ENCODE measurements around the gene SPDL1.

SPDL1 gene

DNA sequence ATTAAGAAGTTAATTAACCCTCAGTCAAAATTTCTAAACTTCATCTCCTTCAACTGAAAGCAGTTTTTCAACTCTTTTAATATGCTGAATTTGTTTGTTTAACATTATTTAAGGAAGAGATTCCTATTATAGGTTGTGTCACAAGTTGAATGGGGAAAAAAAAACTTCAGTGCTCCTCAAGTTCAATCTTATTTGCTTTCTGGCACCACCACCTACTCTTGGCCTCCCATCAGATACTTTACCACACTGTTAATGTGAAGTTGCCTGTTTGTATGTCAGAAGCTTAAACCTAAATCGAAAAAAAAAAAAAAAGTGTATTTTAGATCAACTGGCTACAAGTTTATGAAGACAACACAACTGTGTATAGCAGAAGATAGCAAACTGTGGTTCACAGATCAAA, 49.4 kb downstream of the SPDL1 start:
- no peak for DNase-seq

DNA sequence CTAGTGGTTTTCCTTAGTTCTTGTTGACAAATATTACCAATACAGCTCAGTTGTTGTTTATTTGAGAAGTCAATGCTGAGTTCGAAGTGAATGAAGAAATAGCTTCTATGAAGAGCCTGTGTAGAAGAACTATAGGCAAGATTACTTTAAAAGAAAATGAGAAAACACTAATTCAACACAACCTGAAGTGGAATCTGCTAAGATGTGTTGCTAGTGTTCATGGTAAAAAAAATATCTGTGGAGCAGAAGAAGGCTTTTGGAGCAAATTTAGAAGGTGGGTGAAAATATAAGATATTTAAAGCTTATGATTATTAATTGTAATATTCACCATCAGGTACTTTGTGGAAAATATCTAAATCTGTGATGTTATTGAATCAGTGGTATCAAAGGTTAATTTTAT, 51.0 kb downstream of the SPDL1 start:
- DNase-seq, result no peak

DNA sequence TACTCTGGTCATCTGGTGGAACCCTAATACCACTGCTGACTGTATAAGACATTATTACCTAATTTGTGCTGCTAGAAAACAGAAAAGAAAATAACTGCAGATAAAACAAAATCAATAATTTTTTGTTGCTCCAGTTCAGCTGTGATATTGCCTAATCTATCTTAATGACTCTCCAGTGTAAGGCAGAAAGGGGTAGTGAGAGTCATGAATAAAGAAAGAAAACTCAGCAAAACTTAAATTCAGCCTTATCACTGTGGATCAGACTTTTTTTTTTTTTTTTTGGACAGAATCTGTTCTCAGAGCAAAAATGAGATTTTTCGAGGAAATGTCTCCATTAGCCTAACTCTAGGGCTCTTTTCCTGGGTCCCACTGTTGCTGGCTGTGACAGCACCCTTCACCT, 52.4 kb downstream of the SPDL1 start:
- no peak for DNase-seq

DNA sequence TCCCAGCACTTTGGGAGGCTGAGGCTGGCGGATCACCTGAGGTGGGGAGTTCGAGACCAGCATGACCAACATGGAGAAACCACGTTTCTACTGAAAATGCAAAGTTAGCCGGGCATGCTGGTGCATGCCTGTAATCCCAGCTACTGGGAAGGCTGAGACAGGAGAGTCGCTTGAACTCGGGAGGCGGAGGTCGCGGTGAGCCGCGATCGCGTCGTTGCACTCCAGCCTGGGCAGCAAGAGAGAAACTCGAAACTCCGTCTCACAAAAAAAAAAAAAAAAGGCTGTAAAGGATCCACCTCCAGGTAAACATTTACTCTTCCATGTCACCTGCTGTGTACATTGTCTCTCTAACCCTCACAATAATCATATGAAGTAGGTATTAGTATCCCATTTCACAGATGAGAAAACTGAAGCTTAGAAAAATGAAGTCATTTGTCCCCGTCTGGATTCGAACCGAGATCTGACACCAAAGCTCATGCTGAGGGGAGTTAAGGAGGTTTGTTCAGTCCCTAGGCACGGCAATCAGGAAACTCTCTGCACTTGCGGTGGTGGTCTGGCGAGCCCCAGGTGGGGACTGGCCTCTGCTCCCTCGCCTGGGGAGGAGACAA, 53.0 kb downstream of the SPDL1 start:
- no peak for DNase-seq

DNA sequence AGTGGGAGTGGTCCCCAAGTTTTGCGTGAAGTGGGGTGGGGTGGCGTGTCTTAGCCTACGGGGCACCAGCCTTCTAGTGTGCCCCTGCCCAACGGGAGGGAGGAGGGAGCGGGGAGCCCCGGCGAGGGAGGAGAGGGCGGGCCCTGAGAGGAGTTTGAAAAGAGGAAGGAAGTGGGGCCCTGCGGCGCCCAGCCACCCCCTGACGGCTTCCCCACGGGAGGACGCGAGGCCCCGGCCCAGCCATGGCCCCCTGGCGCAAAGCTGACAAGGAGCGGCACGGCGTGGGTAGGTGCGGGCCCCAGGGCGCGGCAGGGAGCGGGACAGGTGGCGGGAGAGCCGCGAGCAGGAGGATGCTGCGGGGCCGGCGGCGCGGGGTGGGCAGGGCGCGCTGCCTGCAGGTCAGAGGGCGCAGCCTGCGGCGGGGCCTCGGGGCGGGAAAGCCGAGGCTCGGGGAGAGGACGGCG, 53.5 kb downstream of the SPDL1 start, which contains the start of gene DOCK2:
TSS of gene DOCK2 (plus strand) at position 191 of the 464 bp plus-strand sequence. CDS start at position 243, 52 bp downstream.
- DNase-seq, result no peak

DNA sequence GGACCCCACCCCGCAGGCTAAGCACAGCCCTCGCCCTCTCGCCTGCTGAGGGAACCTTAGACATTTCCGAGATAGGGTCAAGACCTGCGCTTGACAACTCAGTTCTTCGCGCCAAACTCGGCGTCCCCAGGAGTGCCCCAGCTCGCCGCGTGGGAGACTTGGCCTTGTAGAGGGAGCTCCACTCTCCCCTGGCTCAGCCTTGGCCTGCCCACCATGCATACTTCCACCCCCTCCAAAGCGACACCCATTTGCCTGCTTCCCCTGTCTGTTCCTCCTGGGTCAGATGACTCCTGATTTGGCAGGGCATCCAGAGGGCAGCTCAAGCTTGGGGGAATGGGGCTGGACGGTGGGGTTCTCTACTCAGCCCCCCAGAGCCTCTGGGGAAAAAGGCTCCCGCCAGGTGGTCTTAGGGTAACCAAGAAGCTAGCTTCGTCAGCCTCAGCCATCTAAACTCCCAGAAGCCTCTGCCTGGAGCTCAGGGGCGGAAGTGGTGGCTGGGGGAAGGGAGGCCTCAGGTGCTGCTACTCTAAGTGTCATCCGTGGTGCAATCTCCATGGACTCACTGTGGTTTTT, 54.1 kb downstream of the SPDL1 start:
- DNase-seq, result no peak

DNA sequence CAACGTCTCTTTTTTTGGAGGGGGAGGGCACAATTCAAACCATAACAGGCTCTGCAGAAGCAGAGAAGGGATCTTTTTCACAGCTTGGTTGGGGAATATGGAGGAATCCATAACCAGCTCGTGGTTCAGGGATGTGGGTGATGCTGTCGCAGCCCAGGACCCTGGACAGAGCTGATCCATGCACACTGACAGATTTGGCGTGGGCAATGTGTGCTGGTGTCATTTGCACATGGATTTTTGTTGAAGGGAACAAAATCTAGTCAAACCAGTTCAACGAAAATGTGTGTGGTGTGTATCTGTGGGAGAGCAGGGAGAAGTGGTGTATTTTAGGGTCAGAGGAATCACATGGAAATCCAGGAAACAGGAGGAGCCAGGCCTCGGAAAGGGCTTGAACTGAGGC, 57.7 kb downstream of the SPDL1 start:
- no peak for DNase-seq

DNA sequence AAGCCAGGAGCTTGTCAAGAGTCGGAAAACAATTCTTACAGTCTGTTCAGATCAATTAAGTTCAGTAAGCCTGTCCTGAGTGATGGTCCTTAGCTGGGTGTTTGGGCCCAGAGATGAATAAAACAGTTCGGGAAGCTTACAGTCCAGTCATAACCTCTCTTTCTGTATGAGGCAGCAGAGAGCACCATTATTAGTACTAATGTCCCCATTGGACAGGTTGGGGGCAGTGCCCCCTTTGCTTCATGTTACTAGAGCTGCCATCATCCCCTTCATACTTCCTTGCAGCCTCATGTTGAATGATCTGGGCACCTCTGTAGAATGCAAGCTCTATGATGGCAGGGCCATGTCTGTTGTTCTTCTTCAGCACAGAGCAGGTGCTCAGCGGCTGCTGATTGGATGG, 63.3 kb downstream of the SPDL1 start:
- DNase-seq, result no peak

DNA sequence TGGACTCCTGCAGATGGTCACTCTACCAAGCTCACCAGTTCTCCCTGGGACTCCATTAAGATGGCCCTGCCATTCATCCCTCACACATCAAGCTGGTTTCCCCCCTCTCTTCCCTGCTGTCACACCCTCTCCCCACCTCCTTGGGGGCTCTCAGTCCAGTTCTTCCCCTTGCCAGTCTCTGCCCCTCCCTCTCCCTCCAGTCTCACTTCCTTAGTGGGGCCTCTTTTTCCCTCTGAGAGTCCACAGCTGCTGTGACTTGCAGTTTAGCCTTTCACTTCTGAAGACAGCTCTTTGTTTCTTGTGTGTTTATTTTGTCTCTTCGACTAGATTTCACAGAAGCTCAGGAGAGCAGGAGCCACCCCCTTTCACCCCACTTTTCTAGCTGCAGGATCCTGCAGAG, 64.0 kb downstream of the SPDL1 start:
- DNase-seq, result no peak

DNA sequence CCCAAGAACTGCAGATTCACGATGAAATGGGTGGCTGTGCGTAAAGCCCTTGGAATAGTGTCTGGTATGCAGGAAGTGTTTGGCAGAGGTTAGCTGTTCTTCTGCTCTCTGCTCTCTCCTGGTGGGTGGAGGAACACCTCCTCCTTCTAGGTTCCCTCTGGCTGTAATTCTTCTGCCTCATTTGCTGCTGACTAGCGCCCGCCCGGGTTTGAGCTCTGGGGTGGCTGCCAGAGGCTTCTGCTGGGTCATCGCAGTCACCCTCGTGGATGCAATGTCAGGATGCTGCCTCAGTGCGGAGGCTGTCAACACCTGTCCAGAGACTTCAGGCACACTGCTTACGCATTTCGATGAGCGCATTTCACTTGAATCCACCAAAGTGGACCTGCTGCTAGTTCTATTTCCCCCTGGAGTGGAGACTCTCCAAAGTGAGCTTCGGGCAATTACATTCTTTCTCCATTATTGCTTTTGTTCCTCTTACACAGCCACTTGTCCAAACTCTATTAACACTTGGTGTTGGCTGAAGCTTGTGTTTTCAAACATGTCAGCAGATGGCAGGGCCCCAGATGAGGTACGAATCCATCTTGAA, 65.2 kb downstream of the SPDL1 start:
- peak; percentile 23 for DNase-seq

DNA sequence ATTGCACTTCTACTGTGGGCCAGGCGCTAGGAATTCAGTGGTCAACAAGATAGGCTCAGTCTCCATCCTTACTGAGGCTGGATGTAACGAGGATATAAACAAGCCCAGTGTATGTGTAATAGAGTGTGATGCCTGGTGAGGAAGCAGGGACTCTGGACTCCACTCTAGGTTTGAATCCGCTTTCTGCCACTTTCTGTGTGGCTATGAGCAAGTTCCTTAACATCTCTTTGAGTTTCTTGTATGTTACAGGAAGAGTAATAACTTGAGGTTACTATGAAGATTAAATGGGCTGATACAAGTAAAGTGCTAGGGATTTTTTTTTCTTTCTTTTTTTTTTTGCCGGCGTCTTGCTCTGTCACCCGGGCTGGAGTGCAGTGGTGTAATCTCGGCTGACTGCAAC, 65.9 kb downstream of the SPDL1 start:
- DNase-seq, result no peak

DNA sequence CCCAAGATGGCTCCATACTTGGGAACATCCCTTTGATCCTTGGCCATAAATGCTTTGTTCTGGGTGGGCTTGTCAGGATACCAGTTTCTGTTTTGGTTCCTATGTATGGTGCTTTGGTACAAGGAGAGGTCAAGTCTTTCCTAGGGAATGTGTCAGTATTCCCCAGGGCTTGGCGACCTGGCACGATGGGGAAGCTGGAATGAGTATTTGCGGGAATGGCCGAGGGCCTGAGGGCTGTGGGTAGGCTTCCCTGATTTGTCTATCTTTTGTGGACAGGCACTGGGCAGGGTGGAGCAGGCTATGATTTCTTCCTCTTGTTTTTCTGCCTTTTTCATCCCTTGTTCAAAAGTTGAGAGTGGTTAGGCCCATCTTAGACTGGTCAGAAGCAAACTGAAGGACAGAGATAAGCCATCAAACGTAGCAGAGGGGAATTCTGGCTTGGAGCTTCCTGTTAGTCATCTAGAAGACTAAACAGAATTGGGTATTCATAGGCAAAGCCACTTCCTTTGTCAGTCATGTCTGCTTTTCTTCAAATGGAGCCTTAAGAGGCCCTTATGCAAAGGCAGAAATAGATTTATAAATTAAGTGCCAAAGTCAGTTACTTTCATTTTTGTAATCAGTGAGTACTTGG, 67.2 kb downstream of the SPDL1 start:
- no peak for DNase-seq

DNA sequence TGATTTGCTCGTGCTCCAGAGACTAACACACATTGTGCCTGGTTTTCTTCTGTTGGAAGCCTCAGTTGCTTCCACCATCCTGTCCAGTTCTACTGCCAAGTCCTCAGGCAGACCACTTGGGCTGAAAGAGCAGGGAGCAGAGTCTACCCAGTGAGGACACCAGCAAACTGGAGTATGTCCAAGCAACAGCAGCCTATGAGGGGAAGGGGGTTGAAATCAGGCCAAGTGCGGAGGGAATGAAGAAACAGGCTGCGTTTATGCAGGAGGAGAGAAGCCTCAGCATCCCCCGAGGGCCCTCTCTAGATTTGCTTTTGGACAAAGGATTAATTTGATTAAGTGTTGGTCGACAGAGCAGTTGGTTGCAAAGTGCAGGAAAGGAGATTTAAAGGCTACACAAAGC, 68.0 kb downstream of the SPDL1 start:
- no peak for DNase-seq

DNA sequence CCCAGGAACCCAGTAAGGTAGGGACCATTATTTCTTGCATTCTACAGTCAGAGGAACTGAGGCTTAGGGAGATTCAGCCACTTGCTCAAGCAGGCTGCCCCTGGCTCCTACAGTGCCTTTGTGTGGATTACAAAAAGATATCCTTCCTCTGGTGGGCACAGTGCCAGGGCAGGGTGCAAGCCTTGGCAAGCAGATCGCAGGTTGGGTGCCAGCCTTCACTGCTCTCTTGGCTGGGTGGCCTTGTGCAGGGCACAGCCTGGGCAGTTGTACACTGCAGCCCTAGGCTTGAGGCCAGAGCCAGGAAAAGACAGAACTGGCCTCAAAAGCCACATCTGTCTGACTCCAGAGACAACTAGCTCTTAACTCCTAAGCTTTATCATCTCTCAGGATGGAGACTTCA, 68.5 kb downstream of the SPDL1 start:
- no peak for DNase-seq

DNA sequence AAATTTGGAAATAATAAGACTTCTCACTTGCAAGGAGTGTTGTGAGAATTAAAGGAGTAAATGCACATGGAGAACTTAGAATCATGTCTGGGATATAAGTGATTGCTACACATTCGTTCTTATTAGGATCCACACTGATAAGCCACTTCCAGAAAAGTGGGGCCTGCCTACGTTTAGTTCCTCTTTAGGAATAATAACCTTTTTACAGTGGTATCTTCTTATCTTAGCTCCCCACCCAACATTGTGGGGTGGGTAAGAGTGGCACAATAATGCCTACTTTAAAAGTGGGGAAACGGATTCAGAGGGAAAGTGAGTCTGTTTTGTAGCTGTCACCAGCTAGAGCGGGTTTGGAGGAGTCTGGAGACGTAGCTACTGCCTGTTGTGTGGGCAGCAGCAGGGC, 69.5 kb downstream of the SPDL1 start:
- DNase-seq, result no peak

All from NCI-H446 treated with DMSO at 0.1 percent for 48 hours (cell line).